ENCODE data around the gene HRH1. TPM values are rescaled to one million over a fixed set of nuclear protein-coding genes. Genes with fewer than 3 reads are reported as not detected.
A peak's percentile ranks its signal among the peaks of the same experiment; 100 is the strongest.

HRH1 gene
- total RNA-seq, 1 experiment from 2014 or later: 4.6 TPM

DNA sequence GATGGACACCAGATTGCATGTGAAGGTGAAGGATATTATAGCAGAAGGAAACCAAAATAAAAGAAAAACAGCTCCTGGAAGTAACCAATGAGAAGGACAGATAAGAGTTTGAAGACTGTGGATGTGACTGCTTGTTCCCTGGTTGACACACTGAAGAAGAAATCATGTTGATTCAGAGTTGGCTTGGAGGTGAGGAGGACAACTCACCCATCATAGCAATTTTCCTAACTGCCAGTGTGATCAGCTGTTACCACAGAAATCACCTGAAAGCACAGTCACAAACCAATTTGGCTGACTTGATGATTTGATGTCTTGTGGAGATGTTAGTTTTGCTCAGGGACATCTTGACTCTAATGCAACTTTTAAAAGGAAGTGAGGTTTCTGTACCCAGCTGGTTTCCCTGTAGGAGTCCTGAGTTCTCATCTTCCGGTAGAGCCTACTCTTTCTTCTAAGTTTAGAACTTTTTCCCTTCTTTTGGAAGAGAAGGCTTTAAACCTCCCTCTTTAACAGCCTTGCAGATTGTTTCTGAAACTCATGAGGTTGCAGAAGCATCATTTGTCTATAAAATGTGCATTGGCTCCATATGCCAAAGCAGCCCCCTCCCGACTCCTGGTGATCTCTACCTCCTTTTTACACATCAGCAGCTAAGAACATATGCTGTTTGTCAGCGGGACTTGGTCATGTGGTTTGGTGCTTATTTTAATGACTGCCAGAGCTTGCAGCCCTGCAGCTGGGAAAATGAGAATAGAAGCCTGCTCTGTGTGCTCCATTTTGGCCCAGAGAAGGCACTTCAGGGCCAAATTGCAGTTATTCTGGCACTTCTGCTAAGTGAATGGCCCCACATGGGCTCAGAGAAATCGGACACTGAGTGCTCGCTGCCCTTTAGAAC, 128.2 kb downstream of the HRH1 start:
- DNase-seq (ENCODE audit: low read depth, low spot score): no peak
- POLR2A ChIA-PET: interaction anchor here (0.5 kb wide), 1 partner anchor 1387 kb away, joined by 8 read pairs; no protein-coding TSS in a partner anchor
- Histone ChIP-seq H3K4me1 (ENCODE audit: control insufficient read depth, insufficient read depth, low read length) (peaks cover 23% of the 10 kb centered on the region), H3K4me3 (ENCODE audit: low read depth in 2 of 2, low read length in 2 of 2) (no peak overlapping the region), H3K27ac (ENCODE audit: low read length) (peak overlapping the region; percentile 48), H3K27me3 (ENCODE audit: control insufficient read depth, insufficient read depth, low read length) (no peaks in the 10 kb centered on the region), H3K9me3 (ENCODE audit: control insufficient read depth, insufficient read depth, low read depth, low read length) (no peaks in the 10 kb centered on the region), H3K36me3 (ENCODE audit: control insufficient read depth, insufficient read depth, low read length) (no peaks in the 10 kb centered on the region)
- TF ChIP-seq, protein P1, sequence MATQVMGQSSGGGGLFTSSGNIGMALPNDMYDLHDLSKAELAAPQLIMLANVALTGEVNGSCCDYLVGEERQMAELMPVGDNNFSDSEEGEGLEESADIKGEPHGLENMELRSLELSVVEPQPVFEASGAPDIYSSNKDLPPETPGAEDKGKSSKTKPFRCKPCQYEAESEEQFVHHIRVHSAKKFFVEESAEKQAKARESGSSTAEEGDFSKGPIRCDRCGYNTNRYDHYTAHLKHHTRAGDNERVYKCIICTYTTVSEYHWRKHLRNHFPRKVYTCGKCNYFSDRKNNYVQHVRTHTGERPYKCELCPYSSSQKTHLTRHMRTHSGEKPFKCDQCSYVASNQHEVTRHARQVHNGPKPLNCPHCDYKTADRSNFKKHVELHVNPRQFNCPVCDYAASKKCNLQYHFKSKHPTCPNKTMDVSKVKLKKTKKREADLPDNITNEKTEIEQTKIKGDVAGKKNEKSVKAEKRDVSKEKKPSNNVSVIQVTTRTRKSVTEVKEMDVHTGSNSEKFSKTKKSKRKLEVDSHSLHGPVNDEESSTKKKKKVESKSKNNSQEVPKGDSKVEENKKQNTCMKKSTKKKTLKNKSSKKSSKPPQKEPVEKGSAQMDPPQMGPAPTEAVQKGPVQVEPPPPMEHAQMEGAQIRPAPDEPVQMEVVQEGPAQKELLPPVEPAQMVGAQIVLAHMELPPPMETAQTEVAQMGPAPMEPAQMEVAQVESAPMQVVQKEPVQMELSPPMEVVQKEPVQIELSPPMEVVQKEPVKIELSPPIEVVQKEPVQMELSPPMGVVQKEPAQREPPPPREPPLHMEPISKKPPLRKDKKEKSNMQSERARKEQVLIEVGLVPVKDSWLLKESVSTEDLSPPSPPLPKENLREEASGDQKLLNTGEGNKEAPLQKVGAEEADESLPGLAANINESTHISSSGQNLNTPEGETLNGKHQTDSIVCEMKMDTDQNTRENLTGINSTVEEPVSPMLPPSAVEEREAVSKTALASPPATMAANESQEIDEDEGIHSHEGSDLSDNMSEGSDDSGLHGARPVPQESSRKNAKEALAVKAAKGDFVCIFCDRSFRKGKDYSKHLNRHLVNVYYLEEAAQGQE (IDR thresholded peaks at IDR 0.05; ENCODE audit: insufficient read depth in 1 of 2, low read depth in 2 of 2, low read length in 1 of 2): no peak
- TF ChIP-seq POLR2AphosphoS5 (IDR thresholded peaks at IDR 0.05; ENCODE audit: low read depth, low read length): no peak
- TF ChIP-seq TCF7L2 (IDR thresholded peaks at IDR 0.05; ENCODE audit: low read depth, low read length): no peak
- TF ChIP-seq SIN3A (IDR thresholded peaks at IDR 0.05; ENCODE audit: borderline replicate concordance, insufficient read depth, low read depth, low read length): no peak
- TF ChIP-seq, protein P2, sequence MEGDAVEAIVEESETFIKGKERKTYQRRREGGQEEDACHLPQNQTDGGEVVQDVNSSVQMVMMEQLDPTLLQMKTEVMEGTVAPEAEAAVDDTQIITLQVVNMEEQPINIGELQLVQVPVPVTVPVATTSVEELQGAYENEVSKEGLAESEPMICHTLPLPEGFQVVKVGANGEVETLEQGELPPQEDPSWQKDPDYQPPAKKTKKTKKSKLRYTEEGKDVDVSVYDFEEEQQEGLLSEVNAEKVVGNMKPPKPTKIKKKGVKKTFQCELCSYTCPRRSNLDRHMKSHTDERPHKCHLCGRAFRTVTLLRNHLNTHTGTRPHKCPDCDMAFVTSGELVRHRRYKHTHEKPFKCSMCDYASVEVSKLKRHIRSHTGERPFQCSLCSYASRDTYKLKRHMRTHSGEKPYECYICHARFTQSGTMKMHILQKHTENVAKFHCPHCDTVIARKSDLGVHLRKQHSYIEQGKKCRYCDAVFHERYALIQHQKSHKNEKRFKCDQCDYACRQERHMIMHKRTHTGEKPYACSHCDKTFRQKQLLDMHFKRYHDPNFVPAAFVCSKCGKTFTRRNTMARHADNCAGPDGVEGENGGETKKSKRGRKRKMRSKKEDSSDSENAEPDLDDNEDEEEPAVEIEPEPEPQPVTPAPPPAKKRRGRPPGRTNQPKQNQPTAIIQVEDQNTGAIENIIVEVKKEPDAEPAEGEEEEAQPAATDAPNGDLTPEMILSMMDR (IDR thresholded peaks at IDR 0.05): no peak
- CTCF ChIA-PET: no interaction called here
- in situ Hi-C loops (cut with HindIII; ENCODE audit: low pct_unique_long_range_greater_than_20kb, low sequenced_read_pairs) (no loop called here), intact Hi-C loops (cut with micrococcal nuclease; ENCODE audit: unreplicated experiment) (no loop called here)
- ATAC-seq: no peak
- BruUV-seq (replicated peaks): no TSS peak

DNA sequence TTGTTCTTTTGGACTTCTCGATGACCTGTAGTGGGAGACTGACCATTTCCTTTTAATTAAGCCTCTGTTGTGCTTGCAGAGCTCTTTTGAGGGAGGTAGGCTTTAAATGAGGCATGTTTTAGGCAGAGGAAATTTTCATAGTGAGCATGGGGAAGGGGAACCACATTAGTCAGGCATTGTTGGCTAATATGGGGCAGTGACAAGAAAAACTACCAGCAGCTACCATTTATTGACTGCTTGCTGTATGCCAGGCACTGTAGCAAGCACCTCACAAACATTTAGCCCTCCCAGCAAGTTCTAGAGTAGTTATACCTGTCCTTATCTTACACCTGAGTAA, 128.8 kb downstream of the HRH1 start:
- H3K27ac ChIP-seq (ENCODE audit: low read length): 0 out of 2 replicates have a peak overlapping the region, but pooled peaks have one; percentile 48
- BruUV-seq (replicated peaks): no TSS peak
- CTCF ChIA-PET: no interaction called here
- H3K27me3 ChIP-seq (ENCODE audit: control insufficient read depth, insufficient read depth, low read length): no peaks in the 10 kb centered on the region
- no peak for ATAC-seq
- TF ChIP-seq, protein P2 (IDR thresholded peaks at IDR 0.05): no peak
- TF ChIP-seq SIN3A (IDR thresholded peaks at IDR 0.05; ENCODE audit: borderline replicate concordance, insufficient read depth, low read depth, low read length) (no peak), POLR2AphosphoS5 (IDR thresholded peaks at IDR 0.05; ENCODE audit: low read depth, low read length) (no peak), TCF7L2 (IDR thresholded peaks at IDR 0.05; ENCODE audit: low read depth, low read length) (no peak)
- TF ChIP-seq, protein P1 (IDR thresholded peaks at IDR 0.05; ENCODE audit: insufficient read depth in 1 of 2, low read depth in 2 of 2, low read length in 1 of 2): no peak
- H3K36me3 ChIP-seq (ENCODE audit: control insufficient read depth, insufficient read depth, low read length): no peaks in the 10 kb centered on the region
- no peak overlapping the region for H3K4me3 ChIP-seq (ENCODE audit: low read depth in 2 of 2, low read length in 2 of 2)
- in situ Hi-C loops (cut with HindIII; ENCODE audit: low pct_unique_long_range_greater_than_20kb, low sequenced_read_pairs) (no loop called here), intact Hi-C loops (cut with micrococcal nuclease; ENCODE audit: unreplicated experiment) (no loop called here)
- H3K4me1 ChIP-seq (ENCODE audit: control insufficient read depth, insufficient read depth, low read length): peaks cover 29% of the 10 kb centered on the region
- POLR2A ChIA-PET: no interaction called here
- H3K9me3 ChIP-seq (ENCODE audit: control insufficient read depth, insufficient read depth, low read depth, low read length): no peaks in the 10 kb centered on the region
- DNase-seq (ENCODE audit: low read depth, low spot score): no peak

Data from Panc1 (cell line).